GM23338 (cell line): ENCODE data around the gene CPA1. TPM values are rescaled to one million over a fixed set of nuclear protein-coding genes. Genes with fewer than 3 reads are reported as not detected.

Experiments
- ATAC-seq: fragments of 200-7000 bp; cut with Tn5 transposase; 3 replicates; pipeline ENCODE4 v1.9.1; 2020
- DNase-seq: peaks from one replicate; pipeline ENCODE4 v3.0.0-alpha.2; 2015; ENCODE audit warnings: low spot score
- H2AFZ ChIP-seq: fragments of 200-600 bp; sonication (generic); 2 replicates; pipeline ENCODE4 v1.8.0; 2016; ENCODE audit warnings: antibody characterized with exemption, mild to moderate bottlenecking, moderate library complexity
- H3F3A ChIP-seq: fragments of 200-600 bp; sonication (generic); replicated peaks from 2 replicates; pipeline ENCODE4 v1.8.0; 2017; ENCODE audit warnings: antibody characterized with exemption, mixed run types, low read depth
- H3K27ac ChIP-seq: fragments of 200-600 bp; sonication (generic); 2 replicates; pipeline ENCODE4 v1.6.1; 2016; ENCODE audit warnings: low read depth
- H3K27me3 ChIP-seq: fragments of 200-600 bp; sonication (generic); 2 replicates; pipeline ENCODE4 v1.8.0; 2016; ENCODE audit warnings: mild to moderate bottlenecking, mixed run types, moderate library complexity; ENCODE audit not compliant: insufficient read depth
- H3K36me3 ChIP-seq: fragments of 200-600 bp; sonication (generic); 2 replicates; pipeline ENCODE4 v1.8.0; 2016; ENCODE audit warnings: mild to moderate bottlenecking; ENCODE audit not compliant: insufficient read depth
- H3K4me1 ChIP-seq: fragments of 200-600 bp; sonication (generic); 2 replicates; pipeline ENCODE4 v1.8.0; 2016; ENCODE audit warnings: mild to moderate bottlenecking, moderate library complexity; ENCODE audit not compliant: insufficient read depth
- H3K4me2 ChIP-seq: fragments of 200-600 bp; sonication (generic); 2 replicates; pipeline ENCODE4 v1.7.1; 2017; ENCODE audit warnings: mixed run types
- H3K4me3 ChIP-seq: fragments of 200-600 bp; sonication (generic); 2 replicates; pipeline ENCODE4 v1.6.1; 2016; ENCODE audit warnings: mixed run types
- H3K79me2 ChIP-seq: fragments of 200-600 bp; sonication (generic); replicated peaks from 2 replicates; pipeline ENCODE4 v1.8.0; 2017; ENCODE audit warnings: mild to moderate bottlenecking; ENCODE audit not compliant: insufficient read depth
- H3K9me2 ChIP-seq: fragments of 200-600 bp; sonication (generic); 2 replicates; pipeline ENCODE4 v1.8.0; 2017; ENCODE audit not compliant: insufficient read depth
- H4K20me1 ChIP-seq: fragments of 200-600 bp; sonication (generic); replicated peaks from 2 replicates; pipeline ENCODE4 v1.8.0; 2017; ENCODE audit warnings: mild to moderate bottlenecking; ENCODE audit not compliant: insufficient read depth
- H3K27ac Mint-ChIP-seq: 2 replicates; pipeline ENCODE4 v1.8.0; 2020; ENCODE audit warnings: inconsistent platforms, mild to moderate bottlenecking, moderate library complexity, mixed read lengths
- H3K27me3 Mint-ChIP-seq: 3 replicates; pipeline ENCODE4 v1.8.0; 2022; ENCODE audit warnings: low read depth, mild to moderate bottlenecking, moderate library complexity, mixed read lengths, inconsistent platforms; ENCODE audit not compliant: insufficient read depth, poor library complexity
- H3K36me3 Mint-ChIP-seq: 3 replicates; pipeline ENCODE4 v1.8.0; 2021; ENCODE audit warnings: low read depth, mild to moderate bottlenecking, inconsistent platforms, moderate library complexity, mixed read lengths
- H3K4me1 Mint-ChIP-seq: 3 replicates; pipeline ENCODE4 v1.8.0; 2020; ENCODE audit warnings: mild to moderate bottlenecking, inconsistent platforms, mixed read lengths
- H3K4me3 Mint-ChIP-seq: 3 replicates; pipeline ENCODE4 v1.8.0; 2021; ENCODE audit warnings: moderate library complexity, mild to moderate bottlenecking, inconsistent platforms, mixed read lengths
- H3K9me3 Mint-ChIP-seq: 3 replicates; pipeline ENCODE4 v1.8.0; 2020; ENCODE audit warnings: moderate library complexity, mild to moderate bottlenecking, inconsistent platforms, mixed read lengths
- CREB1 ChIP-seq: fragments of 250-450 bp; sonication (Bioruptor Pico); IDR thresholded peaks from 2 replicates; pipeline ENCODE4 v1.5.0; 2020; ENCODE audit warnings: low read depth, mild to moderate bottlenecking, moderate library complexity
- CTCF ChIP-seq, 2 experiments: fragments of 200-600 bp in 1 of 2; sonication (generic) in 1 of 2; conservative IDR thresholded peaks; 2 replicates each; pipeline versions ENCODE4 v1.5.1 to v1.6.1; 2016 to 2017; ENCODE audit warnings: antibody characterized with exemption in 2 of 2, low read depth in 2 of 2, mild to moderate bottlenecking in 2 of 2, moderate library complexity in 1 of 2
- EZH2 ChIP-seq: fragments of 200-600 bp; sonication (generic); IDR thresholded peaks from one replicate; pipeline ENCODE4 v1.8.0; 2017; ENCODE audit warnings: antibody characterized with exemption, mild to moderate bottlenecking, low read depth; ENCODE audit not compliant: unreplicated experiment
- EZH2phosphoT487 ChIP-seq: fragments of 200-600 bp; sonication (generic); IDR thresholded peaks from one replicate; pipeline ENCODE4 v1.8.1; 2018; ENCODE audit warnings: antibody characterized with exemption; ENCODE audit not compliant: unreplicated experiment
- JUNB ChIP-seq: IDR thresholded peaks from one replicate; pipeline ENCODE4 v1.6.1; 2016; ENCODE audit warnings: antibody characterized with exemption; ENCODE audit not compliant: unreplicated experiment
- NANOG ChIP-seq: IDR thresholded peaks from 2 replicates; pipeline ENCODE4 v1.6.1; 2016; ENCODE audit warnings: antibody characterized with exemption, borderline replicate concordance
- POLR2AphosphoS5 ChIP-seq: IDR thresholded peaks from 2 replicates; pipeline ENCODE4 v1.6.1; 2016; ENCODE audit warnings: antibody characterized with exemption, low read depth
- STAT1 ChIP-seq: IDR thresholded peaks from one replicate; pipeline ENCODE4 v1.6.1; 2016; ENCODE audit warnings: antibody characterized with exemption; ENCODE audit not compliant: unreplicated experiment
- ZNF114 ChIP-seq: fragments of 250-450 bp; sonication (Bioruptor Pico); IDR thresholded peaks from 2 replicates; pipeline ENCODE4 v1.5.0; 2020; ENCODE audit warnings: mild to moderate bottlenecking, moderate library complexity
- ZNF331 ChIP-seq: fragments of 250-450 bp; sonication (Bioruptor Pico); IDR thresholded peaks from 2 replicates; pipeline ENCODE4 v1.5.0; 2020; ENCODE audit warnings: low read depth, mild to moderate bottlenecking, moderate library complexity
- ZNF462 ChIP-seq: fragments of 250-450 bp; sonication (Bioruptor Pico); IDR thresholded peaks from 2 replicates; pipeline ENCODE4 v1.5.0; 2020; ENCODE audit warnings: mild to moderate bottlenecking, moderate library complexity
- polyA plus RNA-seq: library from polyadenylated mRNA; unstranded; fragments of >200 nt; fragmentation: Nextera tagmentation; extraction: Ambion mirVana; gene quantifications from 2 replicates; pipeline ENCODE4 v1.2.1, GENCODE V29; 2016
- total RNA-seq: library from RNA; depleted of rRNA; stranded (reverse); fragments of >200 nt; shearing (Covaris generic); gene quantifications from 2 replicates; pipeline ENCODE4 v1.2.3, GENCODE V29; 2014

The CPA1 gene
- total and polyA plus RNA-seq, 2 experiments from 2014 or later = not detected

GRCh38 chr7:130396109-130396508 lies 15.8 kb downstream of the CPA1 start:
- Mint-ChIP-seq H3K27ac (peak overlapping the region; percentile 51; the same call in 1 of the 2 replicates), H3K27me3 (peaks cover 4% of the 10 kb centered on the region)

More at GRCh38 chr7:130396109-130396508, 15.8 kb downstream of the CPA1 start:
- Histone ChIP-seq H3K9me2 (0 out of 2 replicates have a peak, but pooled peaks cover 4% of the 10 kb centered on the region), H4K20me1 (no peaks in the 10 kb centered on the region), H3K27ac (no peak overlapping the region), H3K36me3 (no peaks in the 10 kb centered on the region), H3K4me3 (no peak overlapping the region), H2AFZ (no peak overlapping the region; the same call in 1 of the 2 replicates), H3K79me2 (no peaks in the 10 kb centered on the region), H3K27me3 (no peaks in the 10 kb centered on the region), H3K4me2 (no peak overlapping the region), H3F3A (no peaks in the 10 kb centered on the region), H3K4me1 (peaks cover 28% of the 10 kb centered on the region)
- TF ChIP-seq ZNF331 (CRISPR knock-in tag) (no peak), JUNB (no peak), EZH2 (no peak), NANOG (no peak), POLR2AphosphoS5 (no peak), CREB1 (no peak), ZNF114 (CRISPR knock-in tag) (no peak), STAT1 (no peak), ZNF462 (no peak), EZH2phosphoT487 (no peak), CTCF (conservative IDR thresholded peaks at IDR 0.05; ENCODE audit: low read depth in 2 of 2) (no peak)
- DNase-seq = no peak
- H3K4me3 Mint-ChIP-seq = no peak overlapping the region
- peaks cover 33% of the 10 kb centered on the region for H3K4me1 Mint-ChIP-seq
- peaks cover 19% of the 10 kb centered on the region for H3K36me3 Mint-ChIP-seq
- no peak; the same call in 2 of the 3 replicates for ATAC-seq
- H3K9me3 Mint-ChIP-seq = no peaks in the 10 kb centered on the region
